Tibial nerve (tissue), 4 donors: Measurements from ENCODE around the gene ECT2L.

Experiments used
- CTCF ChIP-seq, 5 experiments: fragments of 200-600 bp in 3 of 5; fragments of 450-650 bp in 2 of 5; sonication (generic) in 3 of 5; IDR thresholded peaks; one replicate each; pipeline ENCODE4 v1.5.1; 2016 to 2019; ENCODE audit warnings: antibody characterized with exemption in 5 of 5, mild to moderate bottlenecking in 3 of 5, moderate library complexity in 2 of 5
- EP300 ChIP-seq, 2 donors: sonication (generic); formaldehyde crosslinking; IDR thresholded peaks; one replicate each; pipeline ENCODE4 v1.6.1; 2017; ENCODE audit warnings: antibody characterized with exemption in 2 of 2, mild to moderate bottlenecking in 1 of 2
- POLR2A ChIP-seq, 2 donors: fragments of 450-650 bp; IDR thresholded peaks; one replicate each; pipeline ENCODE4 v1.6.1; 2017; ENCODE audit warnings: antibody characterized with exemption in 2 of 2, mild to moderate bottlenecking in 2 of 2, moderate library complexity in 2 of 2

GRCh38 chr6:138849791-138850190, 53.9 kb downstream of the ECT2L start:
- no peak for TF ChIP-seq EP300 (IDR thresholded peaks at IDR 0.05)
- TF ChIP-seq CTCF (IDR thresholded peaks at IDR 0.05): no peak
- TF ChIP-seq POLR2A (IDR thresholded peaks at IDR 0.05): no peak
